Measurements from ENCODE around the gene NAPSA.
"Not testable (repeated sequence)": the region's sequence is repeated elsewhere in the genome, so short reads cannot be mapped to it uniquely, and the experiment has no call there.

The NAPSA gene

GRCh38 chr19:50329926-50330294, 35.5 kb downstream of the NAPSA start:
- DNase-seq = not testable (repeated sequence)

- DNase-seq = peak; percentile 96
Observed at GRCh38 chr19:50329146-50329925, 36.1 kb downstream of the NAPSA start, which contains the start of gene KCNC3. Gene KCNC3 (minus strand): TSS chr19:50329377. CDS start chr19:50329082, 295 bp downstream.

GRCh38 chr19:50328873-50329145, 36.6 kb downstream of the NAPSA start:
- no peak for DNase-seq

DNA sequence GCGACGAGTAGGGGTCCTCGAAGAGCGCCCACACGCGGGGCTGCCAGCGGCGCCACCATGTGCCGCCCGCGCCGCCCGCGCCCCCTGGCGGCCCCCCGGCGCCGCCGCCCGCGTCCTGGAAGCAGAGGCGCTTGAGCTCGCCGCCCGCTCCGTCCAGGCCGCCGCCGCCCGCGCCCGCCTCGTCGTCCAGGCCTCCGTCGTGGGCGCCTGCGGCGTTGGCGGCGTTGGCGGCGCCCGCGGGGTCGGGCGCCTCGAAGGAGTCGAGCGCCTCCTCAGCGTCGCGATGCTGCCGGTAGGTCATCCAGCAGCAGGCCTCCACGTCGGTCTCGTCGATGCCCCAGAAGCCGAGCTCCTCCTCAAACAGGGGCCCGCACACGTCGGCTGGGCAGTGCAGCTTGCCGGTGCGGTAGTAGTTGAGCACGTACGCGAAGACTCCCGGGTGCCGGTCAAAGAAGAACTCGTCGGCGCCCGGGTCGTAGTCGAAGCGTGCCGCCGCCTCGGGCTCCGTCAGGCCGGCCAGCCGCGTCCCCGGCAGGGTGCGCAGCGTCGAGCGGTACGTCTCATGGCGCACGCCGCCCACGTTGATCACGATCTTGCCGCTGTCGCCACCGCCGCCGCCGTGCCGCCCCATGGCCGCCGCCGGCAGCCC, 37.1 kb downstream of the NAPSA start:
- DNase-seq = peak; percentile 51

DNA sequence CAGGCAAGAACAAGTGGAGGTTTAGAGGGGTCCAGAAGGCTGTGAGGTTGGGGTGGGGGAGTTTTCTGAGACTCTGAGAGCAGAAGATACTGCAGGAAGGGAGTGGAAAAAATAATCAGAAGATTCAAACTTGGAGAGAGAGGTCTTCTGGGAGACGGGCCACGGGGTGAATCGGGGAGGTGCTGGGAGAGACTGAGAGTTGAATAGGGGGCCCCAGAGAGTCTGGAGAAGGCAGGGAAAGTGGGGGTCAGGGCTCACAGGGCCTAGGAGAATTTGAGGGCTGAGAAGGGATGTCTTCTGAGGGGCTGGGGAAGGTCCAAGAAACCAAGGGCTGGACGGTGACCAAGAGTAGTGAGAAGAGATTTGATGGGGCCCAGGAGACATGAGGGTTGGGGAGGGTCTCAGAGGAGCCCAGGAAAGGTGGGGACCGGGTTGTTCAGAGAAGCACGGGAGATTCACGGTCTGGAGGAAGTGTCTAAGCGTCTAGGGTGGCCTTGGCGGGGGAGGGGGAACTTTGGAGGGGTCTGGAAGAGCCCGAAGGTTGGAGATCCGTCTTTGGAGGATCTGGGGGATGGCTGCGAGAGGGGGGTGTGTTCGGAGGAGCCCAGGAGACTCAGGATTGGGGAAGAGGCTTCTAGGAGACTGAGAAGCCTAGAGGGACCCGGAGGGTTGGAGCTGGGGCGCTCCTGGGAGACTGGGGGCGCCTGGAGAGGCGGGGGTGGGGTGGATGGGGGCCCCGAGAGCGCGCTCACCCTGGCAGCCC, 37.8 kb downstream of the NAPSA start:
- DNase-seq = no peak

- DNase-seq = no peak
Observed at GRCh38 chr19:50327013-50327412, 38.4 kb downstream of the NAPSA start.

- DNase-seq = no peak
Observed at GRCh38 chr19:50326101-50326664, 39.3 kb downstream of the NAPSA start.

DNA sequence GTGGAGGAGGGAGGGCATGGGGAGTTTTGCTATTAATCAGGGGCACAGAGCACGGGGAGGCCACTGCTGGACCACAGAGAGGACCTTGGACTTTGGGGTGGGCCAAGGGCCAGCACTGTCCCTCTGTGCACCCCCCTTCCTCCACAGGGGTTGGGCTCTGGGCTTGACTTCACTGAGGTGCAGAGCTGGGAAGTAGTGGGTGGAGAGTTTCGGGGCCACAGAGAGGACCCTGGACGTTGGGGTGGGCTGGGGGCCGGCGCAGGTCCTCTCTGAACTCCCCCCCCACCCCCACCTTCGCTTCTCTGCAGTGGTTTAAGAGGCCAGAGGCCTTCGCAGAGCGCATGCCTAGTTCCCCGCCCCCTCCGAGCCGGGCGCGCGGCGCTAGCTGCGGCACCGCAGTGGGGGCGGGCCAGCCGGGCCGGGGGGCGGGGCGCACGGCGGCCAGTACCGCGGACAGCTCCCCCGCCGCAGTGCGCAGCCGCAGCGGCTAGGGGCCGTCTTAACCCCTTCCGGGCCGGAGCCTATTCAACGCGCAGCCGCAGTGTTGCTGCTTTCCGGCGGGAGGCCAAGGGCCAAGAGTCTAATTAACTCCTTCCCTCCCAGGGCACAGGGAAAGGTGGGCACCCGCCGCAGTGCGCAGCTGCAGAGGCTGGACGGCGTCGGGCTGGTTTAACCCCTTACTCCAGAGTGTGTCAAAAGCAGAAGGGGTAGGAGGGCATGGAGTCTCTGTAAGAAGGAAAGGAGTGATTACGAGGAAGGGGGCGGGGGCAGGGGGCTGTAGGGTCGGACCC, 39.9 kb downstream of the NAPSA start:
- peak; percentile 74 for DNase-seq

- DNase-seq = no peak
Observed at GRCh38 chr19:50324331-50324730, 41.1 kb downstream of the NAPSA start.

GRCh38 chr19:50323782-50324133, 41.7 kb downstream of the NAPSA start:
- no peak for DNase-seq

GRCh38 chr19:50322931-50323781, 42.3 kb downstream of the NAPSA start:
- DNase-seq = no peak

GRCh38 chr19:50322234-50322633, 43.2 kb downstream of the NAPSA start:
- DNase-seq = no peak

- no peak for DNase-seq
Observed at GRCh38 chr19:50321831-50322230, 43.6 kb downstream of the NAPSA start.

- DNase-seq = no peak
Observed at GRCh38 chr19:50320596-50320995, 44.8 kb downstream of the NAPSA start.

DNA sequence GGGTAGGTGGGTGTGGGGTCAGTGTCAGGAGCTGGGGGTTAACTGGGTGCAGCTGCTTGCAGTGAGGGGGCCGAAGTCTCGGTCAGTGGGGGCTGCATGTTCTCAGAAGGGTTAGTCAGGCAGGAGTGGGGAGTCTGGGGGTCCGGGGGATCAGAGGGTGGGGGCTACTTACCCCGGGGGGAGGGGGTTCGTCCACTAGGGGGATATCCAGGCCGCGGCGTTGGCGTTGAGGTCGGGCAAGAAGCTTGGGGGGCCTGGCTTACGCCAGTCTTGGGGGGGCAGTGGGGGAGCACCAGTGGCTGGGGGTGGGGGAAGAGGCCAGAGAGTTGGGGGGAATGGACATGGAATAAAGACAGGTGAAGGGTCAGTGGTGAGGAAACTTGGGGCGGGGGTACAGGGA, 45.4 kb downstream of the NAPSA start:
- no peak for DNase-seq

DNA sequence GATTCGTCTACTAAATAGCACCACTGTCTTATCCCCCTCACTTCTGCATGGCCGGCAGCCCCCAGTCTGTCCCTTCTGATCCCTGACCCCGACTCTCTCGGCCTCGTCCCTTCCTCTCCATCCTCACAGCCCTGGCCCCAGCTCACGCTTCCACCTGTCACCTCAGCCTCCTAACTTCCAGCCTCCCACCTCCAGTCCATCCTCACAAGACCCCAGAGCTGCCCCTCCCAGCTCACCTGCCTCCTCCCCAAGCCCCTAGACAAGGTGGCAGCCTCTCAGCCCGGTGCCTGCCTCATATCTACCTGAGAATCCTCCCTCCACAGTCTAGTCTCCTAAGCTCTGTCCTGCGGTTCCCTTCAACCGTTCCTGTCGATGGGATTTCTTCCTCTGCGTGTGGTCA, 46.3 kb downstream of the NAPSA start:
- DNase-seq = no peak

- no peak for DNase-seq
Observed at GRCh38 chr19:50318438-50318837, 47.0 kb downstream of the NAPSA start.

GRCh38 chr19:50317115-50317514, 48.3 kb downstream of the NAPSA start:
- DNase-seq = no peak

DNA sequence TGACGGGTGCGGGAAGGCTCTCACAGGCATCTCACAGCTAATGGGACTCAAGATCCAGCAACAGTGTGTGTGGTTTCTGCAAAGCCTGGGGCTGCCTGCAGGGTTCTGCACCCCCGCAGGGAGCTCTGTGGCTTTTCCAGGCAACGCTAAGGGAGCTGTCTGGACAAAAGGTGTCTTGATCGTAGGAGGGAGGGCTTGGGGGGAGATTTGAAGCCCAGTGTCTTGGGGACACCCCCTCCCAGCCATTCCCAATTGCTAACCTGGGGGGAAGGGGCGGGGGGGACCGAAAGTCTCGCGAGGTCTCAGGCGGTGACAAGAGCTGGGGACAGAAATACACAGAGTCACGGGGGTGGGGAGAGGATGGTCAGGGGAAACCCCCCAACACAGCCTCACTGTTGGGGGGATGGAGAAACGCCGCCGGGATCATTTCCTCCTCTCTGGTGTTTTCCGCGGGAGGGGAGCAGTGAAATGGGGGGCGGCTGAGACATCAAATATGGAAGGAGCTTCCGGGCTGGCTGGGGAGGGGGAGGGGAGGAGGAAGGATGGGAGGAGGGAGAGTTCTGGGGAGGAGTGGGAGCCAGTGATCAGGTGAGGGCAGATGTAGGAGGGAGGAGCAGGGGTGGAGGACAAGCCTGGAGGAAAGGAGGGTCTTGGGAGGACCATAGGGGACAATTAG, 49.5 kb downstream of the NAPSA start:
- no peak for DNase-seq

- no peak for DNase-seq
Observed at GRCh38 chr19:50314724-50315708, 50.4 kb downstream of the NAPSA start.
